HG02884 (cell line): ENCODE results near the gene DCUN1D4.
A peak's percentile ranks its signal among the peaks of the same experiment; 100 is the strongest.
"Not testable (repeated sequence)": the region's sequence is repeated elsewhere in the genome, so short reads cannot be mapped to it uniquely, and the experiment has no call there.

ENCODE experiments used
- ATAC-seq: cut with Tn5 transposase; IDR thresholded peaks from one replicate; pipeline ENCODE4 v1.9.1; 2021; ENCODE audit warnings: mild to moderate bottlenecking, moderate library complexity; ENCODE audit not compliant: unreplicated experiment

The DCUN1D4 gene

DNA sequence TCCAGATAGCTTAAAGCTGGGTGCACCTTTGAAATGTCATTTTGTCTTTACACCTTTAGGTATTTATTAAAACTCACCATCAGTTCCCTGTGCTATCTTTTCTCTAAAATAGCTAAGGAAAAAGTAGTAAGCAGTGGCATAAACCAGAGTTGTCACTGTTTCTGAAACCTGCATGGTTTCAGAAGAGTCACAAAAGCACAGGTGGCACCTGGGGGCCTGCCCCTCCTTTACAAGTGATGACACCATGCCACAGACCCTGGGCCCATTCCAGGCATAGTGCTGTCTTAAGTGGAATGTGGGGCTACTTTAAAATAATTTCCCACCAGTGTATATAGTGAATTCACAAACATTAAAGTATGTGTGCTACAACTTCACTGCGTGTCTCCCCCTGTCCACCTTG lies 47.8 kb downstream of the DCUN1D4 start:
- no peak for ATAC-seq

DNA sequence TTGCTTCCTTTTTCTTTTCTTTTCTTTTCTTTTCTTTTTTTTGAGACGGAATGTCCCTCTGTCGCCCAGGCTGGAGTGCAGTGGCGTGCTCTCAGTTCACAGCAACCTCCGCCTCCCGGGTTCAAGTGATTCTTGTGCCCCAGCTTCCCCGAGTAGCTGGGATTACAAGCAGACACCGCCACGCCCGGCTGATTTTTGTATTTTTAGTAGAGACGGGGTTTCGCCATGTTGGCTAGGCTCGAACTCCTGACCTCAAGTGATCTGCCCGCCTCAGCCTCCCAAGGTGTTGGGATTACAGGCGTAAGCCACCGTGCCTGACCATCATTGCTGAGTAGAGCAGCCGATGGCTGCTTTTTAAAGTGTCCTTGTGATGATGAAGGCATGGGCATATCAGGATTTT lies 50.4 kb downstream of the DCUN1D4 start:
- ATAC-seq = not testable (repeated sequence)

DNA sequence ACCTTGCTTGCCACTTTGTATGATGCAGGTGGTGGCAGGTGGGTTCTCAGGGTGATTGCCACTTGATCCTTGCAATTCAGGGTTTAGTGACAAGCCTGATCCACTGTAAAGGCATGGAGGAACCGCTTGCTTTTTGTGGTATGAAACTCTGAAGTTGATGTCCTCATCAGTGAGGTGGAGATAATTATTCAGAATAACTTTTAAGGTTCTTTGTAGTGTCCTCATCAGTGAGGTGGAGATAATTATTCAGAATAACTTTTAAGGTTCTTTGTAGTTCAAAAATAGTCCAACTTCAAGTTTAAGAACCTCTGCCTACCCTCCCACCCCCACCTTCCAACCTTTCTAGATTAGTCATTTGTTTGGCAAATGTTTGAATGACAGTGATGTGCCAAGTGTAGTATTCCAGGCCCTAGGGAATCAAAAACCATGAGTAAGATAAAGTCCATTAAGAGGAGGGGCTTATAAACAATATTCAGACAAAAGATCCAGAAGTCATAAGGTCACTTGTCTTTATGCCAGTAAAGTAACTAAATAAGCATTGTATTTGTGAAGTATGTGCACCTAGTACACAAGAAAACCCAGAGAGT lies 51.2 kb downstream of the DCUN1D4 start:
- no peak for ATAC-seq

DNA sequence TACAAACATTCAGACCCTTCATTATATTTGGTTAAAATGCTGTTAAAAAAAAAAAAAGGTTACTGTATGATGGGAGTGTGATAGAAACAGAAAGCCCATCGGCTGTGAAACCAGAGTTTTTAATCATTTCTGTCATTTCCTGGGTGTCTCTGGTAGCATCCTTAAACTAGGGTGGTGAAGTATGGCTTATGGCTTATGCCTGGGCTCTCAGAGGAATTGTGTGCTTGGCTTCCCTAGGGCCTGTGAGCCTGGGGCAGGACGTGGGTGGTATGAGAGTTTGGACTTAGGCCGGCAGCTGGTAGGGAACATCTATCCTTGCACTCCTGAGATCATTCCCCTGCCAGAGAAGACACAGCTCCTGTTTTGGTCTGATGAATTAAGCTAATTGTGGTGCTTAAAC lies 52.2 kb downstream of the DCUN1D4 start:
- ATAC-seq = no peak

DNA sequence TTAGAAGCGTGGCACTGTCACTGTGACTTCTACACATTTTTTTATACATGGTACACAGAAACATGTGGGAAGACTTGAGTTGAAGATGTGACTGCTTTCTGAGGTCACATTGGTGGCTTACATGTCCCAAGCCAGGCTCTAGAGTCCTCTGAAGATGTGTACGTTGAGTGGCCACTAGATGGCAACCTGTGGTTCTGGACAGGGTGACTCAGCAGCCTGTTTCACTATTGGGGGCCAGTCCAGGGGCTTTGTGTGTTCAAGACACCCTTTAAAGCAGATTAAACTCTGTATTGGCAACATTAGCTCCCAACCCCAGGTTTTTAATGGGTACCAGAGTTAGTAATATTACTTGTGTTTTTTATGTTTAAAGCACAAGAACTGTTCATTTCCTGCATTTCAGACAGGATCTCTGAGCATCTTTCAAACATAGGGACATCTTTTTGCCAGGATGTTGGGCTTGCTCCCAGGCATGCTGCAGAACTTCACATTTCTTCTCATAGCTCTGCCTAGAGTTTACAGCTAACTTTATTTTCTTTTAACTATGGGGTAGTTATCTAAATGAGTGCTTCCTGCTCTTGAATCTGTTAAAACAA lies 53.0 kb downstream of the DCUN1D4 start:
- peak; percentile 98 for ATAC-seq

DNA sequence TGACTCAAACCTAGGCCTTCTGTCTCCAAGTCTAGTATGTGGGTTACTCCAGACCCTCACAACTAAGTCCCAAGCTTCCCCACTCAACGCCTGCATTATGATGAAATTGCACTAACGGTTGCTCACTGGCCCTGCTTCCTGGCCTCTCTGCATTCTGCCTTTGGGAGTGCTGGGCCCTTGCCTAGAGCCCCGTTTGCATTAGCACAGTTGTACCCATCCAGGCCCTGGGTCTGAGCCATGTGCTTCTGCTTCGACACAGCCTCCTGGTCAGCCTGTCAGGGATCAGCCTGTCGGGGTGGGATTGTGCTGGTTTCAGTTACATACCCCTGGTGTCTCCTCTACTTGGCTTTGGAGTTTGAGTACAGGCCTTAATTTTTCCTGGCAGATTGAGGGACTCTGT lies 58.4 kb downstream of the DCUN1D4 start:
- no peak for ATAC-seq

DNA sequence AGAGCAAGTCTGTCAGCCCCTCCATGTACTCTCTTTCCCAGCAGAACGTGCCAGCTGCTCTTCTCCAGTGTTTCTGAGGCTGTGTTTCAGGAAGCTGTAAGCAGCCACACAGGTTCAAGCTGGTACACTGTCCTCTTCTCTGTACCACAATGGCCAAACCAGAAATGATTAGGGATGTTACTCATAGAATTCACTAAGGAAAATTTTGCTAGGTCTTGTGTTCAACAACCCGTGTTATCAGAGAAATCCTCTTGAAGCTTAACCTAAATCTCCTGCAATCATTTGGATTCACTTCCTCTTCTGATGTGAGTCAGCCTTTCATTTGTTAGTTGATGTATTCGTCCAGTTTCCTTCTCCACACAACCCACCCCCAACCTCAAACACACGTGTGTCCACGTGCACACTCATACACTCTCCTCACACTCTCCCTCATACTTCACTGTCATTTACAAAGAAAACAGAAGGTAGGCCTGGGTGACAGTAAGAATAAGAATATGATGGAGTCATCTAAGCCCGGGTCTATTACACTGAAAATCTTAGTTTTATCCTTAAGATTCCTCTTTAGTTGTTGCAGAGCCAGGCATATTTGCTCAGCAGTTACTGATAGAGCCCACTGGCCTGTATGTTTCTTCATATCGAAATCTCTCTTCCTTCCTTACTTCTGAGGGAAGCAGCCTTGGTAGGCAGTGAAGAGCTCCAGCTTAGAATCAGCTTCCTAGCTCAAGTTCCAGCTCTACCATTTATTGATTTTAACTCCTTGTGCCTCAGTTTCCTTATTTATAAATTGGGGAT lies 63.4 kb downstream of the DCUN1D4 start:
- ATAC-seq = peak; percentile 99

DNA sequence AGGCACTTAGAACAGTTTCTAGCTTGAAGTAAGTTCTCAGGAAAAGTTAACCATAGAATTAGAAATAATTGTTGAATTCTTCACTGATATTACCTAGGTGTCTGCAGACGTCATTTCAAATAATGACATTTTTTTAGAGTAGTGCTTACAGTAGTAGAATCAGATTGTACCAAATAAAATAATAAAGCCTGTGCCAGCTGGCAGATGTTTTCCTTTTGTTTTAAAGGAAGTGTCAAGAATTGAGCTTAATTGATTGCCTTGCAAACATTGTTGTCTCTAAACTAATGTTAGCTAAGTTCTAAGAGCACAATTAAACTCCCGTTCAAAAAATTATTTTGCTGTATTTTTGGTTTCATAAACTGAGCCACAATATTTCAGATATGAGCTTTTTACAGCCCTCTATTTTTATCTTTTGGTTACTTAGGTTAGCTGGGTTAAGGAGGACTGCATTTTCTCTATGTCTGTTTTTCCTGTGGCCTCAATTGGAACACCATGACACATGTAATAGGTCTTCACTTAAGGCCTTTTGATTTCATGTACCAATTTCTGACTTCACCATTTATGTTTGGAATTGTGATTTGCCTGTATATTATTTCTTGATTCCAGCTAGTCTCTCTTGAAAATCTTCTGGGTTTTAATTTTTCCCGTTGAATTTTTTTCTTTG lies 64.2 kb downstream of the DCUN1D4 start:
- no peak for ATAC-seq

DNA sequence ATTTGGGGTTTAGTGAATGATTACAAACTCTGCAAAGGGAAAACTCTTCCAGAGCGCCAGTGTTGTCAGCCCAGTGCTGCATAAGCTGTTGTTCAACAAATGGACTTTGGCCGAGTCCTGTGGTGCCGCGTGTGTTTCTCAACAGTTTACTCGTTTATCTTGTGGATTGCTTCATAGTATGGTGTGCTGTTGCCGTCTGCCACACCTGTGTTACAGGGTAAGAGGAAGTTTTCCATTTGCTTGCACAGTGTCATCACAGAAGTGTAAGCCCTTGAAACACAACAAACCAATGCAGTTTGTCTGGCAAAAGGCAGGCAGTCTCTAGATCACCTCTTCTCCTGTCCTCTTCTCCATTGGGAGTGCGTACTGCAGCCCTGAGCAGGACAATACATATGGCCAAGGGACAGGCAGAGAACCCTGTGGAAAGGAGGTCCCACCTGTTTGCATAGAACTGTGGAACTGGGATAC lies 66.3 kb downstream of the DCUN1D4 start:
- ATAC-seq = no peak

DNA sequence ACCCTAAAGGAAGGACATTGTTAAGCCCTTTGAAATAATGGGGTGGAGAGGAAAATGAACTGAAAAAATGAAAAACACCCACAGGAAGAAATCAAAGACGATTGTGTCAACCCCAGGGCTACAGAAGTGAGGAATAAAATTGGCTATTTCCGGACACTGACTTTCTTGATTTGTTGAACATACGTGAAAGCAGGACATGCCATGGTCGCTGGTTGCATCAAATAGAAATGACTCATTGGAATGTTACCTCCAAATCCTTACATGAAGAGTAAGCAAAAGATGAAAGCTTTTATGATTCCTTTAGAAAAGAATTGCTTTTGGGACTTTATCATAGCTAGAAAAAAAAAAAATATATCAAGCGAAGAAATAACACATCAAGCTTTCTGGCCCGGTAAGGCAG lies 75.3 kb downstream of the DCUN1D4 start:
- ATAC-seq = no peak

DNA sequence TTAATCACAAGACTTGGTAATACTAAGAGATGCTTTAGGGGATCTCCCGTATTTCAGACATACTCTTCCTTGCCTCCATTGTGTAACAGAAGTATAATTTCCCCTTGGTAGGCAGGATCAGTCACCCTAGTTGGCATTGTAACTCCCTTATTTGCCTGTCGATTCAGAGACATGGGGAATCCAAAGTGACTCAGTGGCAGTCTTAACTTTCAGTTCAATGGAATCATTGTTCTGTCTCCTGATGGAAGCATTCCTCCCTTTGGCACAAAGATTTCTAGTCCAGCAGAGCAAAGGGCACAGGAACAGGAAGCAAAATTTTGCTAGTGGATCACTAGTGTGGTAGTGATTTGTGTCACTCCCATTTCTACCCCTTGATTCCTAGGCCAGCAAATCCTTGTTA lies 80.4 kb downstream of the DCUN1D4 start:
- no peak for ATAC-seq

DNA sequence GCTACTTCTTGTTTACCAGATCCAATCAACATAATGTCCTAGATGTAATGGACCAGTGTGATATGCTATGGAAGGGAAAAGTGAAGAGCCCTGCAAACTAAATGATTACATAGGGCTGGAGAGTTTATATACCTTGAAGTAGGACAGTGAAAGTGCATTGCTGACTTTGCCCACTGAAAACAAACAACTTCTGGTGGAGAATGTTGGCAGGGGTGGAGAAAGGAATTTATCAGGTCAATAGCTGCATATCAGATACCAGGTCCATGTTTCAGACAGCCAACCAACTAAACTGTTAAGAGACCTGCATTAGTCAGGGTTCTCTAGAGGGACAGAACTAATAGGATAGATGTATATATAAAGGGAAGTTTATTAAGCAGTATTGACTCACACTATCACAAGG lies 82.4 kb downstream of the DCUN1D4 start:
- no peak for ATAC-seq

DNA sequence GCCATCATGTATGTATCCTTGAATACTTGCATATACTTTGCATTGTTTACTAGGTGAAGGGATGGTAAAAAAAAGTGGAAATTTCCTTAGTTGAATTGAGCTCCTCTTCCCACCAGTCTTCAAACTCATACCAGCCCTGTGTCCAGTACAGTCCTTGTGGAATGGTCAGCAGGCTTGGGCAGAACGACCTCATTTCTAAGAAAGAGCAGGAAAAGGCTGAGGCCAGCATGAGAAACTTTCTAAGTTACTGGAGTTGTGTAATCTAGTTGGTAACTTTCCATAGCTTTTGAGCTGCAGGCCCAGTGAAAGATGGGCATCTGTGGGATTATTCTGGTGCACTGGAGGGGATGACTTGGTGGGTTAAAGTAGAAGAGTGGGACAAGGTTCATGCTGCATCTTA lies 87.6 kb downstream of the DCUN1D4 start:
- ATAC-seq = no peak

DNA sequence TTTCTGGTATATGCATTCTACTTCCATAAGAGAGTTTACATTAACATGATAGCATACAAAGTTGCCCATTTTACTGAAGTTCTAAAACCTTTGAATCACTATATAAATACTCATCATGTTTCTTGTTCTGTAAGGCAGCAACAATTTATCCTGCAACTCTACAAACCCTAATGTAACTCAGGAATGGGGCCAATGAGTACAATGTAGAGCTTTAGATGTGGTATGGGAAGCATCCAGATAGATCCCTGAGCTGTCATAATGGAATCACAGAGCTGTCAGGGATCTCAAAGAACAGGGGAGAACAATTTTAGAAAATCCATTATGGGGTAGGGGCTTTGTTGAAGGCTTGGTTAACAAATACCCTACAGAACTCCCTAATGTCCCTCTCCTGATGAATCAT lies 88.5 kb downstream of the DCUN1D4 start:
- ATAC-seq = no peak

DNA sequence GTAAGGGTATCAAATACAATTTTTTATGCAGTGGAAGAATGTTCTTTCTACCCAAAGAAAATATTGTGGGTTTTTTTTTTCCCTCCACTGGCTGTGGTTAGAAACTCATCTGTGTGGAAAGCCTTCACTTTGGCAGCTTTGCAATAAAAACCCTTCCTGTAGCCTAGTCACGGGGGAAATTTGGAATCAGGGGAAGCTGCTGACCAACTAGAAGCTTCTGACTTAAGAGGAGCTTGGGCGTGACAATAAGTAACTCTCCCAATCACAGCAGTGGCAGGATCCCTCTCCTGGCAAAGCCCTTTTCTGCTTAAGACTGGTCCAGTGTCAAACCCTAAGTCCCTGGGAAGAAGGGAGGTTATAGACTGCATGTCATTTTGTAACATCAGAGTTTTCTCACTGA lies 89.3 kb downstream of the DCUN1D4 start:
- no peak for ATAC-seq

DNA sequence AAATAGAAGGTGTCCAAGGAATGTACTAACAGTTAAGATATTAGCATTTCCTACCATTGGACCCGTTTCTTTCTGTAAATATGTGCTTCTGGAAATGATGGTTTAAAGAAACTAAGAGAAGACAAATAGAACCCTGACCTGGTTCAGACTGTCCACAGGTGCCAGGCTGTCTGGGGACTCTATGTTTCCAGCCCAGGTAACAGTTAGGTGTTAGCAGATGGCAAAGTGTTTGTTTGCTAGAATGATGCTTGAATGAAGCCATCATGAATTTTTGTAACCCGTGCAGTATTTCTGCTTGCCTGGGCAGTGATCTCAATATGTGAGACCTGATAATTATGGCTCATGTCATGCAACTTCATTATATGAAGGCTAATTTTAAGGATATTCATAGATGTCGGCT lies 89.7 kb downstream of the DCUN1D4 start:
- no peak for ATAC-seq

DNA sequence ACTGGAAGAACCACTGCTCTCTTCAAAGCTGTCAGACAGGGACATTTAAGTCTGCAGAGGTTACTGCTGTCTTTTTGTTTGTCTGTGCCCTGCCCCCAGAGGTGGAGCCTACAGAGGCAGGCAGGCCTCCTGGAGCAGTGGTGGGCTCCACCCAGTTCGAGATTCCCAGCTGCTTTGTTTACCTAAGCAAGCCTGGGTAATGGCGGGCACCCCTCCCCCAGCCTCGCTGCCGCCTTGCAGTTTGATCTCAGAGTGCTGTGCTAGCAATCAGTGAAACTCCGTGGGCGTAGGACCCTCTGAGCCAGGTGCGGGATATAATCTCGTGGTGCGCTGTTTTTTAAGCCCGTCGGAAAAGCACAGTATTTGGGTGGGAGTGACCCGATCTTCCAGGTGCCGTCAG lies 97.5 kb downstream of the DCUN1D4 start:
- not testable (repeated sequence) for ATAC-seq

DNA sequence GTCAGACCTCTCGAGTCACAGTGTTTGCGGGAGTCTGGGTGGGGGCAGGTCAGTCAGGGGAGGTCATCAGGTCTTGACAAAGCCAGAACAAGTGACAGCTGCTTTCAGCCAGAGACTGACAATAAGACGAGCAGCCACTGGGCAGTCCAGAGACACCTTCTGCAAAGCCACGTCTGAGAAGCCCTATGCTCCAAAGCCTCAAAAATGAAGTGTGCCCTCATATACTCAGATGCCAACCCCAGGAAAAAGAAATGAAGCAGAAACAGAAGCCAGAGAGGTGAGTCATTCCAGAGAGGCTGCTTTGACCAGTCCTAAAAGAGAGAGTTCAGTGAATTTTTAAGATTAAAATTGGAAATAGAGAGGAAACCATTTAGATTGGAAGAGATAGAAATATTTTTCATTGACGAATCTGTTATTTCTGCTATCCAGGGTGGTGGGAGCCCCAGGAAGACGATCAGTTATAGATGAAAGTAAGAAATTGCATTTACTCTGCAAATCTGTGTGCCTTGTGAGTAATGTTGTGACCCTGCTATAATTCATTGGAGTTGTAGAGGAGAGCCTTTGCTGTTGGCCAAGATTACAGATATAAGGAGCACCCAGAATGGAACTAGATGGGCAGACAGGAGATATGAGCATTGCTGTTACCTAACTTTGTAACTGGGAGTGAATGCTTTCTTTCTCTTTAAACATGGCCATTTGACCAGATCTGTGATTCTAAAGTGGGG lies 99.3 kb downstream of the DCUN1D4 start:
- no peak for ATAC-seq

DNA sequence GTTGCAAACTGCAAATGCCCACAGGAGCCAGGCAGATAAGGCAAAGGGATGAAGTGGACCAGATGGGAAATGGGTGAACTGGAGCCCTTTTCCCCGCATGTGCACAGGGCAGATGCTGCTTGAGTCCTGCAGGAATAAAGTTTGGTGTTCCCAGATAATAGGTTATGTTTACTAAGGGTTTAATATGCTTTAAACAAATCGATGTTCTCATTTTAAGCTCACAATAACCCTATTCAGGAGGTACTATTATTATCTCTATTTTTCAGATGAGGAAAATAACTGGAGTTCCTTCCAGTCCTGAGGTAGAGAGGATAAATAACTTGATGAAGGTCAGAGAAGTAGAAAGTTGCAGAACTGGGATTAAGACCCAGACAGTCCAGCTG lies 99.9 kb downstream of the DCUN1D4 start:
- no peak for ATAC-seq

DNA sequence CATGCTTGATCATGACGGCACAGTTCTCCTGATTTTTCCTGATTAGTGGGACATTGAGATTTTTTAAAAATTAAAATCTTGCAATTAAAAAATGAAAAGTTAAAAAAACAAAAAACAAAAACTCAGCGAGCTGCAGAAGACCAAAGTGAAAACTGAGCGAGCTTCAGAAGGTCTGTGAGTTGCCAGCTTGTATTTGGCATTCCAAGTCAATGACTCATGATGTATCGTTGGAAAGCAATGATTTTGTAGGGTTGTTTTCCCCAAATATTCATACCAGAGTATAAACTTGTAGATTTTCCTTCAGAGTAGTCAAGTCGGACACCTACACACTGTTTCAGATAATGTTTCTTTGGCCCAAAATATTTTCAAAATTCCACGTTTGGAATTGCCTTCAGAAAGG lies 100.3 kb downstream of the DCUN1D4 start:
- no peak for ATAC-seq
